ENCODE measurements around the gene ACTMAP.

Gene ACTMAP

GRCh38 chr19:40692212-40692551 lies 58.1 kb downstream of the ACTMAP start:
- no peak for DNase-seq

- DNase-seq: no peak
Observed at GRCh38 chr19:40691421-40692211, 58.7 kb downstream of the ACTMAP start.
